Measurements from ENCODE around the gene MAST4. TPM values are rescaled to one million over a fixed set of nuclear protein-coding genes. Genes with fewer than 3 reads are reported as not detected.

Gene MAST4
- total and polyA plus RNA-seq, 2 of the 4 experiments (the other 2 are of a cell fraction), result 4.8 to 6.8 TPM

GRCh38 chr5:67173959-67174358 is 577.8 kb downstream of the MAST4 start:
- H2BK120ac ChIP-seq (ENCODE audit: low read depth, low read length), result no peak overlapping the region
- DNase-seq, result no peak

More at GRCh38 chr5:67173959-67174358, 577.8 kb downstream of the MAST4 start:
- H3K4me1 ChIP-seq (ENCODE audit: control insufficient read depth, insufficient read depth, low read length), result no peaks in the 10 kb centered on the region
- no peaks in the 10 kb centered on the region for H3K9me3 ChIP-seq (ENCODE audit: control insufficient read depth, insufficient read depth, low read length)
- no peaks in the 10 kb centered on the region for H3K36me3 ChIP-seq (ENCODE audit: control insufficient read depth, insufficient read depth, low read length)
- no peak overlapping the region for H3K18ac ChIP-seq (ENCODE audit: low read depth, low read length)
- no peak overlapping the region for H2AK5ac ChIP-seq (ENCODE audit: low read depth, low read length)
- H4K91ac ChIP-seq (ENCODE audit: insufficient read depth, low read depth, low read length), result no peak overlapping the region
- H4K5ac ChIP-seq (ENCODE audit: low read depth, low read length), result no peak overlapping the region
- H3K14ac ChIP-seq (replicated peaks; ENCODE audit: low read depth, low read length), result no peak overlapping the region
- no TSS peak for BruUV-seq (replicated peaks)
- in situ Hi-C loops (cut with MboI; ENCODE audit: low sequenced_read_pairs) (no loop called here), dilution Hi-C loops (cut with HindIII; ENCODE audit: low sequenced_read_pairs, unreplicated experiment) (no loop called here), intact Hi-C loops (cut with micrococcal nuclease) (no loop called here)
- no peak overlapping the region for H2BK5ac ChIP-seq (ENCODE audit: low read depth, low read length, poor library complexity, severe bottlenecking)
- no peak overlapping the region for H3K4me2 ChIP-seq (ENCODE audit: low read depth, low read length)
- no peak overlapping the region for H3K4ac ChIP-seq (ENCODE audit: low read depth, low read length)
- no peaks in the 10 kb centered on the region for H3K27me3 ChIP-seq (ENCODE audit: control insufficient read depth, insufficient read depth, low read length)
- WGBS, 2 experiments (ENCODE audit: extremely low coverage in 2 of 2, insufficient read length in 1 of 2), result no CpG with 5 or more reads among the region's 1 CpG
- H4K8ac ChIP-seq (ENCODE audit: low read depth in 2 of 2, low read length in 2 of 2), result no peak overlapping the region
- no peak overlapping the region for H3K56ac ChIP-seq (ENCODE audit: extremely low read depth, insufficient read depth, low read length)
- H3K27ac ChIP-seq (ENCODE audit: insufficient read depth, low read length), result no peak overlapping the region
- H2AFZ ChIP-seq (replicated peaks; ENCODE audit: low read length, poor library complexity), result no peak overlapping the region
- no peak overlapping the region for H3K4me3 ChIP-seq (ENCODE audit: insufficient read depth, low read depth, low read length)
- no peak overlapping the region for H2BK15ac ChIP-seq (ENCODE audit: low read depth, low read length)
- no peaks in the 10 kb centered on the region for H3K9me1 ChIP-seq (ENCODE audit: insufficient read depth, low read length)
- H3K79me1 ChIP-seq (ENCODE audit: low read depth in 1 of 2, low read length in 2 of 2), result no peaks in the 10 kb centered on the region
- H4K20me1 ChIP-seq (ENCODE audit: insufficient read depth, low read length), result no peaks in the 10 kb centered on the region
- POLR2A ChIA-PET (ENCODE audit: unreplicated experiment), result no interaction called here
- no peak overlapping the region for H3K23ac ChIP-seq (ENCODE audit: low read depth, low read length)
- no peak overlapping the region for H2AK9ac ChIP-seq (replicated peaks; ENCODE audit: low read depth, low read length, poor library complexity)
- H3K9ac ChIP-seq (ENCODE audit: low read depth, low read length), result no peak overlapping the region
- no peak for TF ChIP-seq USF2 (IDR thresholded peaks at IDR 0.05; ENCODE audit: low read depth, low read length)
- no peak for TF ChIP-seq MAFK (IDR thresholded peaks at IDR 0.05; ENCODE audit: low read depth, low read length)
- no peak for TF ChIP-seq MAZ (IDR thresholded peaks at IDR 0.05; ENCODE audit: borderline replicate concordance, low read depth, low read length)
- no peak for TF ChIP-seq POLR2A (IDR thresholded peaks at IDR 0.05; ENCODE audit: low read depth, low read length)
- H2BK20ac ChIP-seq (ENCODE audit: low read depth, low read length), result no peak overlapping the region
- CTCF ChIA-PET, result no interaction called here
- no peak for ATAC-seq (ENCODE audit: low read depth)

Data from IMR-90 (cell line).